A549 (cell line): Measurements from ENCODE around the gene SYTL1. TPM values are rescaled to one million over a fixed set of nuclear protein-coding genes. Genes with fewer than 3 reads are reported as not detected.

Experiments
- ATAC-seq, 2 experiments: fragments of 200-7000 bp in 1 of 2; fragments of >200 bp in 1 of 2; cut with Nextera tagmentation in 1 of 2; cut with Tn5 transposase in 1 of 2; 3 replicates each; pipeline versions ENCODE4 v1.8.0 to v1.9.1; 2018 to 2020; ENCODE audit warnings: mild to moderate bottlenecking in 1 of 2, moderate library complexity in 1 of 2
- CTCF ChIA-PET: fragments of 300-600 bp; sonication (Branson Sonifier 250); formaldehyde crosslinking; extraction: SDS; loops from one replicate; lab custom pipeline; 2021; ENCODE audit warnings: antibody characterized with exemption, inconsistent platforms; lab: Yijun Ruan, JAX
- POLR2A ChIA-PET: fragments of 350-600 bp; formaldehyde crosslinking; extraction: SDS; loops from one replicate; lab custom pipeline; 2021; ENCODE audit warnings: antibody characterized with exemption, inconsistent platforms; lab: Yijun Ruan, JAX
- DNase-seq, 2 experiments: peaks; one replicate each; pipeline versions ENCODE4 v3.0.0 to v3.0.0-alpha.2; 2011 to 2016; ENCODE audit warnings: low read depth in 1 of 2, low spot score in 1 of 2
- FAIRE-seq: peaks from 2 replicates; lab custom pipeline; 2011; peaks lifted over from hg19 to GRCh38; lab: Jason Lieb, UNC
- H3K27ac ChIP-seq, 2 experiments: fragments of >200 bp; sonication (Bioruptor Twin); formaldehyde crosslinking; 3 replicates each; pipeline ENCODE4 v1.5.1; 2016 to 2017
- H3K4me1 ChIP-seq: fragments of >200 bp; sonication (Bioruptor Twin); formaldehyde crosslinking; 3 replicates; pipeline ENCODE4 v1.6.1; 2016
- H3K4me2 ChIP-seq: fragments of >200 bp; sonication (Bioruptor Twin); formaldehyde crosslinking; 3 replicates; pipeline ENCODE4 v1.6.1; 2016
- H3K4me3 ChIP-seq: fragments of >200 bp; sonication (Bioruptor Twin); formaldehyde crosslinking; 3 replicates; pipeline ENCODE4 v1.5.1; 2016
- H3K9me3 ChIP-seq: fragments of >200 bp; sonication (Bioruptor Twin); formaldehyde crosslinking; 3 replicates; pipeline ENCODE4 v1.6.1; 2016
- BHLHE40 ChIP-seq: IDR thresholded peaks from 2 replicates; pipeline ENCODE4 v1.6.1; 2012; ENCODE audit warnings: low read depth, low read length, inconsistent platforms
- CBX8 ChIP-seq: fragments of 200-600 bp; sonication (generic); IDR thresholded peaks from 2 replicates; pipeline ENCODE4 v1.6.1; 2016
- EHMT2 ChIP-seq: fragments of 200-600 bp; sonication (generic); IDR thresholded peaks from 2 replicates; pipeline ENCODE4 v1.6.1; 2016; ENCODE audit warnings: antibody characterized with exemption, low read depth, mild to moderate bottlenecking, moderate library complexity
- ESRRA ChIP-seq: fragments of 150-350 bp; IDR thresholded peaks from 2 replicates; pipeline ENCODE4 v1.6.1; 2014; ENCODE audit warnings: mild to moderate bottlenecking, low read length, borderline replicate concordance
- FOXS1 ChIP-seq: fragments of 250-450 bp; sonication (Bioruptor Pico); IDR thresholded peaks from 2 replicates; pipeline ENCODE4 v1.5.0; 2020; ENCODE audit warnings: mild to moderate bottlenecking, moderate library complexity
- HDAC2 ChIP-seq: fragments of 200-600 bp; sonication (generic); IDR thresholded peaks from 2 replicates; pipeline ENCODE4 v1.6.1; 2016
- HES2 ChIP-seq: fragments of >200 bp; sonication (Bioruptor Twin); formaldehyde crosslinking; IDR thresholded peaks from 2 replicates; pipeline ENCODE4 v1.6.1; 2016
- KDM1A ChIP-seq: fragments of 200-600 bp; sonication (generic); IDR thresholded peaks from 2 replicates; pipeline ENCODE4 v1.6.1; 2016; ENCODE audit warnings: low read depth, mild to moderate bottlenecking
- MAX ChIP-seq: IDR thresholded peaks from 2 replicates; pipeline ENCODE4 v1.6.1; 2012
- MYC ChIP-seq: IDR thresholded peaks from 2 replicates; pipeline ENCODE4 v1.6.1; 2012; ENCODE audit warnings: mild to moderate bottlenecking, inconsistent platforms, low read length, improper control_type of control experiment, borderline replicate concordance
- NFE2L2 ChIP-seq: fragments of 150-350 bp; conservative IDR thresholded peaks from 2 replicates; pipeline ENCODE4 v1.6.1; 2014; ENCODE audit warnings: low read length
- NPAS2 ChIP-seq: fragments of 250-450 bp; sonication (Bioruptor Pico); IDR thresholded peaks from 2 replicates; pipeline ENCODE4 v1.8.0; 2022; ENCODE audit warnings: mild to moderate bottlenecking, moderate library complexity, borderline replicate concordance
- POLR2AphosphoS2 ChIP-seq: conservative IDR thresholded peaks from 2 replicates; pipeline ENCODE4 v1.6.1; 2012; ENCODE audit warnings: low read length, improper control_type of control experiment, inconsistent platforms
- RARB ChIP-seq: fragments of 250-450 bp; sonication (Bioruptor Pico); IDR thresholded peaks from 2 replicates; pipeline ENCODE4 v1.8.0; 2021; ENCODE audit warnings: mild to moderate bottlenecking, moderate library complexity
- REST ChIP-seq: fragments of 200-600 bp; sonication (generic); IDR thresholded peaks from 2 replicates; pipeline ENCODE4 v1.6.1; 2016; ENCODE audit warnings: antibody characterized with exemption, mild to moderate bottlenecking, moderate library complexity
- RFX5 ChIP-seq: fragments of 450-650 bp; IDR thresholded peaks from 2 replicates; pipeline ENCODE4 v1.7.1; 2014; ENCODE audit warnings: antibody characterized with exemption, mild to moderate bottlenecking, moderate library complexity
- RNF2 ChIP-seq: fragments of 200-600 bp; sonication (generic); IDR thresholded peaks from 2 replicates; pipeline ENCODE4 v1.6.1; 2016; ENCODE audit warnings: low read depth, mild to moderate bottlenecking, antibody characterized with exemption, moderate library complexity, borderline replicate concordance
- SMC3 ChIP-seq: fragments of >200 bp; sonication (Bioruptor Twin); formaldehyde crosslinking; IDR thresholded peaks from 3 replicates; pipeline ENCODE4 v1.6.1; 2018; ENCODE audit warnings: inconsistent platforms
- TFCP2L1 ChIP-seq: fragments of 250-450 bp; sonication (Bioruptor Pico); IDR thresholded peaks from 2 replicates; pipeline ENCODE4 v1.5.0; 2021; ENCODE audit warnings: mild to moderate bottlenecking
- ZFP36 ChIP-seq: fragments of 450-650 bp; IDR thresholded peaks from 2 replicates; pipeline ENCODE4 v1.6.1; 2014; ENCODE audit warnings: borderline replicate concordance; ENCODE audit not compliant: partially characterized antibody
- ZNF302 ChIP-seq: fragments of 250-450 bp; sonication (Bioruptor Pico); IDR thresholded peaks from 2 replicates; pipeline ENCODE4 v1.9.0; 2021; ENCODE audit warnings: inconsistent platforms, mild to moderate bottlenecking, moderate library complexity
- WGBS: methylation state at CpG from one replicate; pipeline ENCODE4 v1.1.6; 2017; ENCODE audit errors: missing lambda C conversion rate; 5-methylcytosine and 5-hydroxymethylcytosine counted together
- polyA plus RNA-seq, 4 experiments: library from polyadenylated mRNA; depleted of rRNA in 3 of 4; stranded (reverse); fragments of >200 nt; fragmentation: RNase III in 1 of 4; extraction: RNeasy Plus Mini Kit Qiagen cat#74134 plus additional on column Dnase treatment in 1 of 4; gene quantifications; 2 replicates in 3 of 4; 3 replicates in 1 of 4; pipeline ENCODE4 v1.2.3, GENCODE V29; 2011 to 2017

The SYTL1 gene
- polyA plus RNA-seq, 2 of the 4 experiments (the other 2 are of a cell fraction): 0.76 to 0.80 TPM

GRCh38 chr1:27359822-27360158 lies 18.0 kb downstream of the SYTL1 start:
- H3K4me1 ChIP-seq: peaks cover 2% of the 10 kb centered on the region; the same call in 2 of the 3 replicates
- no peaks in the 10 kb centered on the region for H3K9me3 ChIP-seq
- CTCF ChIA-PET: interaction anchor here (2.6 to 12.1 kb wide), 3 partner anchors 23 to 31 kb away, joined by 8 to 134 read pairs (median 21); partner anchors contain the start of genes GPR3 and SYTL1
- H3K4me3 ChIP-seq: no peak overlapping the region
- DNase-seq (no peak), ATAC-seq (no peak), FAIRE-seq (no peak)
- POLR2A ChIA-PET: no interaction called here
- WGBS: 91% methylated on average over 8 of the region's 9 CpGs
- no peak overlapping the region for H3K27ac ChIP-seq
- H3K4me2 ChIP-seq: no peak overlapping the region
- TF ChIP-seq TFCP2L1 (CRISPR knock-in tag): no peak

GRCh38 chr1:27360159-27361043 lies 18.6 kb downstream of the SYTL1 start:
- Histone ChIP-seq H3K4me3 (no peak overlapping the region), H3K4me2 (no peak overlapping the region), H3K4me1 (peaks cover 7% of the 10 kb centered on the region), H3K27ac (no peak overlapping the region), H3K9me3 (no peaks in the 10 kb centered on the region)
- 89% methylated on average over 43 of the region's 71 CpGs for WGBS
- TF ChIP-seq POLR2AphosphoS2 (no peak), SMC3 (no peak), TFCP2L1 (CRISPR knock-in tag) (no peak), RNF2 (no peak)
- FAIRE-seq: no peak
- ChIA-PET CTCF (interaction anchor here (0.7 to 12.1 kb wide), 4 partner anchors 24 to 246 kb away, joined by 3 to 134 read pairs (median 8); partner anchors contain the start of gene SYTL1), POLR2A (no interaction called here)
- no peak for ATAC-seq
- no peak for DNase-seq

- H3K9me3 ChIP-seq: no peaks in the 10 kb centered on the region
- H3K4me1 ChIP-seq: peaks cover 7% of the 10 kb centered on the region
- 98% methylated on average over 21 of the region's 21 CpGs for WGBS
- H3K4me2 ChIP-seq: no peak overlapping the region
- H3K27ac ChIP-seq: no peak overlapping the region
- ChIA-PET POLR2A (no interaction called here), CTCF (interaction anchor here (0.7 to 2.6 kb wide), 5 partner anchors 10 to 245 kb away, joined by 3 to 9 read pairs (median 3); no protein-coding TSS in a partner anchor)
- ATAC-seq (no peak), FAIRE-seq (no peak), DNase-seq (no peak)
- no peak overlapping the region for H3K4me3 ChIP-seq
- TF ChIP-seq KDM1A: no peak
- no peak for TF ChIP-seq MYC
- TF ChIP-seq HDAC2: no peak
- TF ChIP-seq RFX5: no peak
- TF ChIP-seq NPAS2 (CRISPR knock-in tag): no peak
- TF ChIP-seq ESRRA: no peak
- TF ChIP-seq RARB (CRISPR knock-in tag): no peak
- no peak for TF ChIP-seq MAX
- no peak for TF ChIP-seq BHLHE40
- TF ChIP-seq FOXS1: no peak
- TF ChIP-seq HES2: no peak
- no peak for TF ChIP-seq CBX8
- TF ChIP-seq POLR2AphosphoS2: no peak
- TF ChIP-seq EHMT2: no peak
- TF ChIP-seq NFE2L2: no peak
- TF ChIP-seq SMC3: no peak
- TF ChIP-seq ZNF302: no peak
- no peak for TF ChIP-seq REST
- no peak for TF ChIP-seq ZFP36
Measured at GRCh38 chr1:27361044-27361402, 19.2 kb downstream of the SYTL1 start.
